CD14-positive monocyte (primary cell): ENCODE results near the gene ZNF22. TPM values are rescaled to one million over a fixed set of nuclear protein-coding genes. Genes with fewer than 3 reads are reported as not detected.

ENCODE experiments used
- DNase-seq, 3 donors: peaks; one replicate each; pipeline ENCODE4 v3.0.0-alpha.2; 2011 to 2022
- H2AFZ ChIP-seq: 2 replicates; pipeline ENCODE4 v1.6.0; 2012; ENCODE audit warnings: mild to moderate bottlenecking, low read depth, low read length, inconsistent platforms; ENCODE audit not compliant: insufficient read depth, poor library complexity, severe bottlenecking
- H3K27ac ChIP-seq, 2 donors: 1 replicate in 1 of 2; 2 replicates in 1 of 2; pipeline ENCODE4 v1.5.1; 2012 to 2013; ENCODE audit warnings: low read length in 2 of 2, control low read depth in 1 of 2, inconsistent platforms in 1 of 2, low read depth in 1 of 2, mild to moderate bottlenecking in 1 of 2
- H3K27me3 ChIP-seq, 2 donors: one replicate each; pipeline versions ENCODE4 v1.6.0 to v1.6.1; 2011 to 2013; ENCODE audit warnings: low read length in 2 of 2; ENCODE audit not compliant: control insufficient read depth in 2 of 2, insufficient read depth in 2 of 2
- H3K36me3 ChIP-seq, 2 donors: replicated peaks in 1 of 2; 1 replicate in 1 of 2; 2 replicates in 1 of 2; pipeline versions ENCODE4 v1.5.1 to v1.6.1; 2012 to 2013; ENCODE audit warnings: low read length in 2 of 2, control low read depth in 1 of 2, inconsistent platforms in 1 of 2, mild to moderate bottlenecking in 1 of 2; ENCODE audit not compliant: insufficient read depth in 2 of 2, control insufficient read depth in 1 of 2
- H3K4me1 ChIP-seq, 2 donors: 1 replicate in 1 of 2; 2 replicates in 1 of 2; pipeline versions ENCODE4 v1.5.1 to v1.6.1; 2012 to 2013; ENCODE audit warnings: low read length in 2 of 2, control low read depth in 1 of 2, inconsistent platforms in 1 of 2, mild to moderate bottlenecking in 1 of 2, moderate library complexity in 1 of 2; ENCODE audit not compliant: insufficient read depth in 2 of 2, control insufficient read depth in 1 of 2
- H3K4me2 ChIP-seq: replicated peaks from 2 replicates; pipeline ENCODE3; 2012; ENCODE audit warnings: low read length, moderate library complexity, mild to moderate bottlenecking; ENCODE audit not compliant: poor library complexity, severe bottlenecking; ENCODE audit errors: extremely low read depth
- H3K4me3 ChIP-seq, 3 experiments: fragments of 200-600 bp in 1 of 3; sonication (generic) in 1 of 3; replicated peaks in 1 of 3; 1 replicate in 2 of 3; 2 replicates in 1 of 3; pipeline ENCODE4 v1.5.1; 2011 to 2013; ENCODE audit warnings: low read length in 3 of 3, mild to moderate bottlenecking in 3 of 3, control low read depth in 2 of 3, low read depth in 2 of 3, inconsistent platforms in 1 of 3, moderate library complexity in 1 of 3
- H3K79me2 ChIP-seq: 2 replicates; pipeline ENCODE4 v1.6.0; 2012; ENCODE audit warnings: mild to moderate bottlenecking, control low read depth, inconsistent platforms, low read length, moderate library complexity; ENCODE audit not compliant: insufficient read depth
- H3K9ac ChIP-seq: 2 replicates; pipeline ENCODE4 v1.6.0; 2017; ENCODE audit warnings: low read length, mild to moderate bottlenecking; ENCODE audit not compliant: insufficient read depth, poor library complexity, severe bottlenecking
- H3K9me3 ChIP-seq, 2 donors: replicated peaks in 1 of 2; 1 replicate in 1 of 2; 2 replicates in 1 of 2; pipeline versions ENCODE4 v1.5.1 to v1.6.1; 2012 to 2013; ENCODE audit warnings: low read length in 2 of 2, control low read depth in 1 of 2; ENCODE audit not compliant: control insufficient read depth in 1 of 2, insufficient read depth in 1 of 2
- H4K20me1 ChIP-seq: 2 replicates; pipeline ENCODE4 v1.6.0; 2012; ENCODE audit warnings: mild to moderate bottlenecking, low read length, control low read depth, moderate library complexity; ENCODE audit not compliant: insufficient read depth
- H3K27ac Mint-ChIP-seq, 7 donors: one replicate each; pipeline ENCODE4 v1.8.0; 2020; ENCODE audit warnings: mild to moderate bottlenecking in 7 of 7, mixed read lengths in 7 of 7, moderate library complexity in 6 of 7, inconsistent platforms in 2 of 7
- H3K27me3 Mint-ChIP-seq, 3 donors: one replicate each; pipeline ENCODE4 v1.8.0; 2021 to 2022; ENCODE audit warnings: low read depth in 3 of 3, mild to moderate bottlenecking in 3 of 3, mixed read lengths in 3 of 3, moderate library complexity in 3 of 3, inconsistent platforms in 1 of 3
- H3K36me3 Mint-ChIP-seq, 2 donors: one replicate each; pipeline ENCODE4 v1.8.0; 2020; ENCODE audit warnings: mixed read lengths in 2 of 2, inconsistent platforms in 1 of 2, mild to moderate bottlenecking in 1 of 2
- H3K4me1 Mint-ChIP-seq: one replicate; pipeline ENCODE4 v1.8.0; 2020; ENCODE audit warnings: mild to moderate bottlenecking, mixed read lengths
- H3K4me3 Mint-ChIP-seq, 2 donors: one replicate each; pipeline ENCODE4 v1.8.0; 2020; ENCODE audit warnings: mild to moderate bottlenecking in 2 of 2, mixed read lengths in 2 of 2, moderate library complexity in 1 of 2
- H3K9me3 Mint-ChIP-seq, 7 donors: one replicate each; pipeline ENCODE4 v1.8.0; 2020 to 2022; ENCODE audit warnings: mixed read lengths in 7 of 7, mild to moderate bottlenecking in 6 of 7, moderate library complexity in 6 of 7, inconsistent platforms in 2 of 7
- CTCF ChIP-seq: fragments of 200-600 bp; IDR thresholded peaks from one replicate; pipeline ENCODE4 v1.8.0; 2022; ENCODE audit warnings: antibody characterized with exemption, mild to moderate bottlenecking
- WGBS: methylation state at CpG from one replicate; pipeline ENCODE4 v1.1.5; 2013; ENCODE audit warnings: missing lambda C conversion rate; ENCODE audit not compliant: insufficient coverage; 5-methylcytosine and 5-hydroxymethylcytosine counted together
- intact Hi-C, 2 donors: fragments of 100-400 bp; cut with micrococcal nuclease; formaldehyde crosslinking; loops; one replicate each; pipeline versions ENCODE4 v1.15.0 to v1.15.1; 2023
- polyA plus RNA-seq, 3 donors: library from polyadenylated mRNA; depleted of rRNA in 1 of 3; unstranded in 2 of 3; stranded (reverse) in 1 of 3; fragments of 300-500 nt in 2 of 3; fragments of >200 nt in 1 of 3; fragmentation: Illumina TruSeq in 2 of 3; gene quantifications; 1 replicate in 2 of 3; 2 replicates in 1 of 3; pipeline ENCODE4 v1.2.3, GENCODE V29; 2012 to 2021

ZNF22 gene
- polyA plus RNA-seq, 3 donors: 4.1 to 14.6 (median 10.4) TPM

- Histone ChIP-seq H3K4me3 (no peak overlapping the region), H3K9me3 (no peaks in the 10 kb centered on the region), H3K4me2 (no peak overlapping the region), H3K27me3 (no peaks in the 10 kb centered on the region), H3K36me3 (peaks cover 94 to 100% of the 10 kb centered on the region in 2 donors), H3K9ac (no peak overlapping the region), H2AFZ (no peak overlapping the region), H3K27ac (peak overlapping the region in 1 of 2 donors; percentile 54), H3K4me1 (peaks cover 4 to 14% of the 10 kb centered on the region in 2 donors), H3K79me2 (peaks cover 57% of the 10 kb centered on the region), H4K20me1 (peaks cover 100% of the 10 kb centered on the region)
- Mint-ChIP-seq H3K36me3 (peaks cover 72 to 95% of the 10 kb centered on the region in 2 donors), H3K9me3 (no peaks in the 10 kb centered on the region), H3K27ac (peak overlapping the region in 2 of 7 donors; percentile 54 to 57), H3K4me3 (no peak overlapping the region), H3K27me3 (no peaks in the 10 kb centered on the region), H3K4me1 (peaks cover 15% of the 10 kb centered on the region)
- TF ChIP-seq CTCF: no peak
- intact Hi-C loops: no loop called here
- WGBS: 86% methylated on average over 8 of the region's 9 CpGs
- no peak for DNase-seq
Observed at GRCh38 chr10:44982114-44982460, 18.6 kb upstream of the ZNF22 start.

- peaks cover 4 to 10% of the 10 kb centered on the region in 2 donors for H3K4me1 ChIP-seq
- H3K79me2 ChIP-seq: peaks cover 53% of the 10 kb centered on the region
- peaks cover 94 to 100% of the 10 kb centered on the region in 2 donors for H3K36me3 ChIP-seq
- H3K9me3 ChIP-seq: no peaks in the 10 kb centered on the region
- Mint-ChIP-seq H3K9me3 (no peaks in the 10 kb centered on the region), H3K4me1 (peaks cover 13% of the 10 kb centered on the region), H3K36me3 (peaks cover 75 to 97% of the 10 kb centered on the region in 2 donors), H3K27me3 (no peaks in the 10 kb centered on the region), H3K4me3 (no peak overlapping the region), H3K27ac (peak overlapping the region in 1 of 7 donors; percentile 20)
- no peaks in the 10 kb centered on the region for H3K27me3 ChIP-seq
- no peak for DNase-seq
- no peak overlapping the region for H3K9ac ChIP-seq
- no peak overlapping the region for H2AFZ ChIP-seq
- intact Hi-C loops: no loop called here
- H3K27ac ChIP-seq: peak overlapping the region in 1 of 2 donors; percentile 54
- no peak overlapping the region for H3K4me2 ChIP-seq
- WGBS: 90% methylated on average over 2 of the region's 9 CpGs
- H4K20me1 ChIP-seq: peaks cover 100% of the 10 kb centered on the region
- H3K4me3 ChIP-seq: no peak overlapping the region
- TF ChIP-seq CTCF: no peak
Observed at GRCh38 chr10:44982496-44982895, 18.2 kb upstream of the ZNF22 start.
